Tibial artery (tissue), 4 donors: ENCODE results near the gene CCR5AS.

Experiments
- DNase-seq, 2 donors: peaks; one replicate each; pipeline ENCODE4 v3.0.0-alpha.2; 2019
- H3K27ac ChIP-seq, 2 donors: fragments of 200-600 bp; sonication (generic) in 1 of 2; 1 replicate in 1 of 2; 2 replicates in 1 of 2; pipeline ENCODE4 v1.5.1; 2018 to 2019; ENCODE audit warnings: mild to moderate bottlenecking in 1 of 2
- H3K27me3 ChIP-seq, 2 donors: fragments of 200-600 bp; sonication (generic) in 1 of 2; one replicate each; pipeline versions ENCODE4 v1.5.1 to v1.6.0; 2016 to 2019
- H3K36me3 ChIP-seq, 3 donors: fragments of 200-600 bp; sonication (generic) in 2 of 3; one replicate each; pipeline ENCODE4 v1.5.1; 2016 to 2019; ENCODE audit warnings: mild to moderate bottlenecking in 2 of 3
- H3K4me1 ChIP-seq, 4 donors: fragments of 200-600 bp; sonication (generic) in 2 of 4; 1 replicate in 3 of 4; 2 replicates in 1 of 4; pipeline ENCODE4 v1.5.1; 2016 to 2019
- H3K4me3 ChIP-seq, 2 donors: fragments of 200-600 bp; sonication (generic) in 1 of 2; 1 replicate in 1 of 2; 2 replicates in 1 of 2; pipeline ENCODE4 v1.5.1; 2018 to 2019; ENCODE audit warnings: mild to moderate bottlenecking in 2 of 2
- H3K9me3 ChIP-seq, 3 donors: fragments of 200-600 bp; sonication (generic) in 1 of 3; one replicate each; pipeline ENCODE4 v1.5.1; 2016 to 2019
- CTCF ChIP-seq, 2 experiments: fragments of 200-600 bp in 1 of 2; fragments of 450-650 bp in 1 of 2; IDR thresholded peaks; one replicate each; pipeline ENCODE4 v1.5.1; 2017 to 2019; ENCODE audit warnings: antibody characterized with exemption in 2 of 2, mild to moderate bottlenecking in 1 of 2, moderate library complexity in 1 of 2
- intact Hi-C: fragments of 100-400 bp; cut with DNase I; formaldehyde crosslinking; loops from one replicate; pipeline ENCODE4 v1.15.0; 2023; ENCODE audit warnings: low total_unique reads

The CCR5AS gene

DNA sequence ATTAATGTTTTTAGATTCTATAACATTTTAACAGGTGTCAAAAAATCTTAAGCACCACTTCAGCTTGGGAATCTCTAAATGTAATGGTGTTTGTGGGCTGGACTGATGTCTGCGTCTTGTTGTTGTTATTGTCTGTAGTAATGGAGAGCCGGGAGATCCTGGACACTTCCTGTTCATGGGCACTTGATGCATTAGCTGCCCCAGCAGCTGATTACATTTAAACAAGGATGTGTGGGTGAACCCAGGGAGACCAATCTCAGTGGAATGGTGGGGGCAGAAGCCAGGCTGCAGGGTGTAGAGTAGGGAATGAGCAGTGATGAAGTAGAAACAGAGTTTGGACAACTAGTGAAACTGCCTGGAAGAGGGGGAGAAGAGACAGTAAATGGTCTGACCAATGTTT is 7.8 kb downstream of the CCR5AS start:
- TF ChIP-seq CTCF (IDR thresholded peaks at IDR 0.05) = no peak

DNA sequence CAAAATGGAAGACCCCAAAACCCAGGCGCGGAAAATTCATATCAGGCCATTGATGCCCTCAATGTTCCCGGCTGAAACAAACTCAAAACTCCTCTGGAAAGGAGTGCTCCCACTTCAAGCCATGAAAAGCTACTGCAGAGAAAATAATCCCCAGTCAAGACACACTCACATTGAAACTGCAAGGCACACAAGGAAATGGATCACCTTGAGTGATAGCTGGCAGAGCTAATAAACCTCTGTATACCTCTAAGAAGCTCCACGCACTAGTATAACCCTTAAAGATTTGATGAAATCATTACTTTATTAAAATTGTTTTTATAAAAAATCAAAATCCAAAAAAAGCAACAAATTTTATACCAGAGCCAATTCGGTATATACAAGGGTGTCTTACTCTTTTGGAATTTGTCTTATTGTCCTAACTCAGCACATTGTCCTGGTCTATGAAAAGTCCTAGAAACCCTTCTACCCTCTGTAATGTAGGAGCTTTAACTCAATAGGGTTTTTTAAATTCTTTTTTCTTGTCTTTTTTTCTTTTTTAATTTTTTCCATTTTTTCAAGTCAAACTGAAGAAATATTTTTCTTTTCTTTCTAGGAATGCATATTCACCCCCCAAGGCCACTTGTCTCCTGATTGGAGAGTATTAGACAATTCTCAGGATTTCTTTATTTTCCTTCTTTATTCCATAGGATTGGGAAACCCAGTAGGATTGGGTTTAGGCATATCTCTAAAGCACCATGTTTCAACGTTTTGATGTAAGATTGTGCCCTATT is 8.5 kb downstream of the CCR5AS start:
- H3K36me3 ChIP-seq = no peaks in the 10 kb centered on the region
- no peak for TF ChIP-seq CTCF (IDR thresholded peaks at IDR 0.05)
- H3K9me3 ChIP-seq = no peaks in the 10 kb centered on the region
- intact Hi-C loops = no loop called here
- H3K27ac ChIP-seq = no peak overlapping the region
- H3K4me1 ChIP-seq = no peaks in the 10 kb centered on the region
- no peak overlapping the region for H3K4me3 ChIP-seq
- no peaks in the 10 kb centered on the region for H3K27me3 ChIP-seq
- DNase-seq = no peak

More for the DNA sequence above, 7.8 kb downstream of the CCR5AS start:
- Histone ChIP-seq H3K4me1 (no peaks in the 10 kb centered on the region), H3K27ac (no peak overlapping the region), H3K4me3 (no peak overlapping the region), H3K9me3 (no peaks in the 10 kb centered on the region), H3K27me3 (no peaks in the 10 kb centered on the region), H3K36me3 (no peaks in the 10 kb centered on the region)
- no peak for DNase-seq
- intact Hi-C loops = no loop called here

DNA sequence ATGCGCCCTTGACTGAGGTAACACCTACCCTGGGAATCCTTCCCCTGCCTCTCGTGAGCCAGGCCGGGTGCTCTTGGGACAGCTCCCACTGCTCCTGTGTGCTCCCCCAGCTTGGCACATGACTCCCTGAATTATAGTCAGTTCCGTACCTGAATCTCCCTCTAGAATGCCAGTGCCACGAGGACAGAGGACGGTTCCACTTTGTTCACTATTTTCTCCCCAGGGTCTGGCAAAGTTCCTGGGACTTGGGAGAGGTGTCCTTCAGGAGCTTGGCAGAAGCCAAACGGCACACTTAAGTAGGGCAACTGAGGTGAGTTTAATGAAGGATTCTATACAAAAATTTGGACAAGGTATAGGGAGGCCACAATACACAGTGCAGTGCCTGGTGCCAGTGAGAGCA is 9.8 kb downstream of the CCR5AS start:
- Histone ChIP-seq H3K27ac (no peak overlapping the region), H3K4me1 (no peaks in the 10 kb centered on the region), H3K27me3 (no peaks in the 10 kb centered on the region), H3K9me3 (no peaks in the 10 kb centered on the region), H3K36me3 (no peaks in the 10 kb centered on the region), H3K4me3 (no peak overlapping the region)
- no peak for DNase-seq
- TF ChIP-seq CTCF (IDR thresholded peaks at IDR 0.05) = no peak
- intact Hi-C loops = no loop called here

GRCh38 chr3:46395766-46396530 is 10.9 kb downstream of the CCR5AS start:
- intact Hi-C loops = no loop called here

GRCh38 chr3:46395210-46395661 is 11.6 kb downstream of the CCR5AS start:
- Histone ChIP-seq H3K27ac (no peak overlapping the region), H3K4me3 (no peak overlapping the region), H3K27me3 (no peaks in the 10 kb centered on the region), H3K4me1 (no peaks in the 10 kb centered on the region), H3K9me3 (no peaks in the 10 kb centered on the region), H3K36me3 (no peaks in the 10 kb centered on the region)
- DNase-seq = no peak
- intact Hi-C loops = no loop called here
- no peak for TF ChIP-seq CTCF (IDR thresholded peaks at IDR 0.05)

More at GRCh38 chr3:46395766-46396530, 10.9 kb downstream of the CCR5AS start:
- TF ChIP-seq CTCF (IDR thresholded peaks at IDR 0.05) = no peak
- Histone ChIP-seq H3K9me3 (no peaks in the 10 kb centered on the region), H3K4me3 (no peak overlapping the region), H3K4me1 (no peaks in the 10 kb centered on the region), H3K27me3 (no peaks in the 10 kb centered on the region), H3K36me3 (no peaks in the 10 kb centered on the region), H3K27ac (no peak overlapping the region)
- no peak for DNase-seq
